ENCODE measurements around the gene KCNH2. TPM values are rescaled to one million over a fixed set of nuclear protein-coding genes. Genes with fewer than 3 reads are reported as not detected.

Gene KCNH2
- total and polyA plus RNA-seq, 2 donors (not counting 1 experiment from before 2014, with no cell fraction given): 0.86 to 2.7 TPM

GRCh38 chr7:150990416-150991186 is 12.5 kb upstream of the KCNH2 start, which contains the start of gene NOS3:
TSS of gene NOS3 (plus strand) at chr7:150991017. CDS start at chr7:150993804, 2,787 bp downstream.
- H3K36me3 ChIP-seq (replicated peaks in 1 of 2; ENCODE audit: control extremely low read depth in 1 of 2, control insufficient read depth in 1 of 2, extremely low read depth in 1 of 2, insufficient read depth in 2 of 2, low read length in 1 of 2): no peaks in the 10 kb centered on the region
- no peaks in the 10 kb centered on the region for H3K79me2 ChIP-seq (ENCODE audit: control insufficient read depth, insufficient read depth, low read length)
- peaks cover 0 to 53% (median 7%) of the 10 kb centered on the region in 4 experiments for H3K27me3 ChIP-seq (replicated peaks in 1 of 4; ENCODE audit: control extremely low read depth in 1 of 4, control insufficient read depth in 3 of 4, insufficient read depth in 4 of 4, low read length in 3 of 4)
- no peak within 1 kb of the TSS for H3K27ac ChIP-seq (ENCODE audit: low read length in 2 of 2)
- peaks cover 0 to 30% (median 5%) of the 10 kb centered on the region in 3 donors for H3K9me3 ChIP-seq (ENCODE audit: control extremely low read depth in 1 of 3, control insufficient read depth in 2 of 3, insufficient read depth in 1 of 3, low read length in 2 of 3)
- ATAC-seq (ENCODE audit: low read depth) (no peak), DNase-seq (no peak)
- intact Hi-C loops (cut with micrococcal nuclease): no loop called here
- Mint-ChIP-seq H3K4me3 (no peak within 1 kb of the TSS), H3K27ac (no peak within 1 kb of the TSS), H3K27me3 (peaks cover 48% of the 10 kb centered on the region), H3K4me1 (peaks cover 17% of the 10 kb centered on the region), H3K9me3 (ENCODE audit: insufficient read depth) (peaks cover 3% of the 10 kb centered on the region)
- TF ChIP-seq EZH2 (IDR thresholded peaks at IDR 0.05; ENCODE audit: borderline replicate concordance, insufficient read depth, low read depth, low read length, poor library complexity, severe bottlenecking): no peak
- TF ChIP-seq CTCF (IDR thresholded peaks at IDR 0.05): no peak
- H3K9ac ChIP-seq (ENCODE audit: low read length): no peak within 1 kb of the TSS
- ChIA-PET POLR2A (no interaction called here), CTCF (no interaction called here)
- H3K4me1 ChIP-seq (ENCODE audit: control insufficient read depth in 2 of 2, insufficient read depth in 2 of 2, low read length in 2 of 2): peaks cover 8 to 18% of the 10 kb centered on the region in 2 donors
- WGBS (ENCODE audit: insufficient coverage): 88% methylated on average over 6 of the region's 12 CpGs
- no peak within 1 kb of the TSS for H2AFZ ChIP-seq (ENCODE audit: insufficient read depth, low read depth, low read length, poor library complexity, severe bottlenecking)
- H3K4me2 ChIP-seq (replicated peaks; ENCODE audit: low read depth, low read length, poor library complexity, severe bottlenecking): no peak within 1 kb of the TSS
- no peak within 1 kb of the TSS for H3K4me3 ChIP-seq (ENCODE audit: control extremely low read depth in 1 of 5, extremely low read depth in 1 of 5, insufficient read depth in 1 of 5, low read depth in 2 of 5, low read length in 4 of 5)
- no peaks in the 10 kb centered on the region for H4K20me1 ChIP-seq (ENCODE audit: control insufficient read depth, insufficient read depth, low read length, poor library complexity, severe bottlenecking)

GRCh38 chr7:150989456-150989855 is 11.3 kb upstream of the KCNH2 start:
- H3K4me2 ChIP-seq (replicated peaks; ENCODE audit: low read depth, low read length, poor library complexity, severe bottlenecking): no peak overlapping the region
- peaks cover 3% of the 10 kb centered on the region for H3K9me3 Mint-ChIP-seq (ENCODE audit: insufficient read depth)
- no peak overlapping the region for H3K27ac ChIP-seq (ENCODE audit: low read length in 2 of 2)
- no peak for DNase-seq
- H3K9ac ChIP-seq (ENCODE audit: low read length): no peak overlapping the region
- H3K4me3 ChIP-seq (ENCODE audit: control extremely low read depth in 1 of 5, extremely low read depth in 1 of 5, insufficient read depth in 1 of 5, low read depth in 2 of 5, low read length in 4 of 5): no peak overlapping the region
- 85% methylated on average over 7 of the region's 7 CpGs for WGBS (ENCODE audit: insufficient coverage)
- no peaks in the 10 kb centered on the region for H3K79me2 ChIP-seq (ENCODE audit: control insufficient read depth, insufficient read depth, low read length)
- peaks cover 0 to 26% (median 5%) of the 10 kb centered on the region in 3 donors for H3K9me3 ChIP-seq (ENCODE audit: control extremely low read depth in 1 of 3, control insufficient read depth in 2 of 3, insufficient read depth in 1 of 3, low read length in 2 of 3)
- ChIA-PET POLR2A (no interaction called here), CTCF (interaction anchor here (0.6 to 1.6 kb wide), 2 partner anchors 12 to 211 kb away, joined by 3 to 4 read pairs; no protein-coding TSS in a partner anchor)
- H3K4me1 Mint-ChIP-seq: peaks cover 17% of the 10 kb centered on the region
- peaks cover 8 to 12% of the 10 kb centered on the region in 2 donors for H3K4me1 ChIP-seq (ENCODE audit: control insufficient read depth in 2 of 2, insufficient read depth in 2 of 2, low read length in 2 of 2)
- no peak overlapping the region for H3K27ac Mint-ChIP-seq
- H3K36me3 ChIP-seq (replicated peaks in 1 of 2; ENCODE audit: control extremely low read depth in 1 of 2, control insufficient read depth in 1 of 2, extremely low read depth in 1 of 2, insufficient read depth in 2 of 2, low read length in 1 of 2): no peaks in the 10 kb centered on the region
- TF ChIP-seq EZH2 (IDR thresholded peaks at IDR 0.05; ENCODE audit: borderline replicate concordance, insufficient read depth, low read depth, low read length, poor library complexity, severe bottlenecking) (no peak), CTCF (IDR thresholded peaks at IDR 0.05) (no peak)
- peaks cover 0 to 52% (median 9%) of the 10 kb centered on the region in 4 experiments for H3K27me3 ChIP-seq (replicated peaks in 1 of 4; ENCODE audit: control extremely low read depth in 1 of 4, control insufficient read depth in 3 of 4, insufficient read depth in 4 of 4, low read length in 3 of 4)
- H2AFZ ChIP-seq (ENCODE audit: insufficient read depth, low read depth, low read length, poor library complexity, severe bottlenecking): no peak overlapping the region
- no peaks in the 10 kb centered on the region for H4K20me1 ChIP-seq (ENCODE audit: control insufficient read depth, insufficient read depth, low read length, poor library complexity, severe bottlenecking)
- ATAC-seq (ENCODE audit: low read depth): no peak
- no peak overlapping the region for H3K4me3 Mint-ChIP-seq
- intact Hi-C loops (cut with micrococcal nuclease): loop anchor here (10.0 kb wide), 1 partner anchor 215 kb away; no protein-coding TSS in a partner anchor
- peaks cover 55% of the 10 kb centered on the region for H3K27me3 Mint-ChIP-seq
